Activated CD8-positive, alpha-beta memory T cell treated with anti-CD3 and anti-CD28 coated beads, Interleukin-2, amount 50 U/mL, for 24 hours (primary cell): ENCODE data around the gene AKAP8.
"Not testable (repeated sequence)": the region's sequence is repeated elsewhere in the genome, so short reads cannot be mapped to it uniquely, and the experiment has no call there.

ENCODE experiments used
- DNase-seq: peaks from one replicate; pipeline ENCODE4 v3.0.0-alpha.2; 2020; ENCODE audit errors: extremely low read depth

AKAP8 gene

GRCh38 chr19:15379083-15379998 is at the start of gene AKAP8:
TSS of gene AKAP8 (minus strand) at chr19:15379787. CDS start at chr19:15379731, 56 bp downstream.
- DNase-seq, result peak; percentile 93

GRCh38 chr19:15427991-15428471 is 48.4 kb upstream of the AKAP8 start:
- no peak for DNase-seq

- no peak for DNase-seq
Measured at GRCh38 chr19:15427350-15427700, 47.7 kb upstream of the AKAP8 start.

- no peak for DNase-seq
Measured at GRCh38 chr19:15426485-15427349, 47.1 kb upstream of the AKAP8 start.

- no peak for DNase-seq
Measured at GRCh38 chr19:15425321-15425950, 45.8 kb upstream of the AKAP8 start.

GRCh38 chr19:15424692-15425272 is 45.2 kb upstream of the AKAP8 start:
- DNase-seq, result no peak

GRCh38 chr19:15424121-15424520 is 44.5 kb upstream of the AKAP8 start:
- no peak for DNase-seq

GRCh38 chr19:15423130-15423529 is 43.5 kb upstream of the AKAP8 start:
- no peak for DNase-seq

- no peak for DNase-seq
Measured at GRCh38 chr19:15422296-15423075, 42.9 kb upstream of the AKAP8 start.

GRCh38 chr19:15421721-15422260 is 42.2 kb upstream of the AKAP8 start:
- DNase-seq, result no peak

- no peak for DNase-seq
Measured at GRCh38 chr19:15421136-15421695, 41.6 kb upstream of the AKAP8 start.

- DNase-seq, result no peak
Measured at GRCh38 chr19:15419413-15420025, 39.9 kb upstream of the AKAP8 start.

- DNase-seq, result peak; percentile 99
Measured at GRCh38 chr19:15418579-15419412, 39.2 kb upstream of the AKAP8 start, which contains the start of gene AKAP8L. TSS of gene AKAP8L (minus strand) at chr19:15418988. CDS start at chr19:15418923, 65 bp downstream.

- DNase-seq, result no peak
Measured at GRCh38 chr19:15418231-15418578, 38.6 kb upstream of the AKAP8 start.

- no peak for DNase-seq
Measured at GRCh38 chr19:15417699-15418098, 38.1 kb upstream of the AKAP8 start.

GRCh38 chr19:15412832-15413231 is 33.2 kb upstream of the AKAP8 start:
- DNase-seq, result no peak

GRCh38 chr19:15411351-15411750 is 31.8 kb upstream of the AKAP8 start:
- not testable (repeated sequence) for DNase-seq

- DNase-seq, result no peak
Measured at GRCh38 chr19:15404780-15405211, 25.2 kb upstream of the AKAP8 start.
